ENCODE results near the gene SHH.

Gene SHH

GRCh38 chr7:155851892-155852291, 39.6 kb upstream of the SHH start:
- TF ChIP-seq SPI1 (IDR thresholded peaks at IDR 0.05; ENCODE audit: low read depth, low read length): no peak
- TF ChIP-seq POU2F2 (IDR thresholded peaks at IDR 0.05; ENCODE audit: low read depth, low read length): no peak
- no peak for TF ChIP-seq PAX5 (IDR thresholded peaks at IDR 0.05; ENCODE audit: insufficient read depth, low read length, severe bottlenecking)
- TF ChIP-seq POLR2AphosphoS5 (IDR thresholded peaks at IDR 0.05; ENCODE audit: low read depth, low read length): no peak
- TF ChIP-seq TAF1 (IDR thresholded peaks at IDR 0.05; ENCODE audit: low read depth, low read length): no peak
- TF ChIP-seq POLR2A (IDR thresholded peaks at IDR 0.05; ENCODE audit: low read depth, low read length): no peak
- no peak for DNase-seq (ENCODE audit: insufficient read length, low spot score)
- FAIRE-seq: no peak

GRCh38 chr7:155850766-155851678, 38.8 kb upstream of the SHH start:
- no peak for TF ChIP-seq TAF1 (IDR thresholded peaks at IDR 0.05; ENCODE audit: low read depth, low read length)
- FAIRE-seq (no peak), DNase-seq (ENCODE audit: insufficient read length, low spot score) (no peak)

- TF ChIP-seq PAX5 (IDR thresholded peaks at IDR 0.05; ENCODE audit: insufficient read depth, low read length, severe bottlenecking) (no peak), TAF1 (IDR thresholded peaks at IDR 0.05; ENCODE audit: low read depth, low read length) (no peak), POU2F2 (IDR thresholded peaks at IDR 0.05; ENCODE audit: low read depth, low read length) (no peak), SPI1 (IDR thresholded peaks at IDR 0.05; ENCODE audit: low read depth, low read length) (no peak), POLR2A (IDR thresholded peaks at IDR 0.05; ENCODE audit: low read depth, low read length) (no peak), POLR2AphosphoS5 (IDR thresholded peaks at IDR 0.05; ENCODE audit: low read depth, low read length) (no peak)
- DNase-seq (ENCODE audit: insufficient read length, low spot score): no peak
- no peak for FAIRE-seq
Measured at GRCh38 chr7:155850001-155850436, 37.8 kb upstream of the SHH start.

GRCh38 chr7:155848691-155849669, 36.7 kb upstream of the SHH start:
- TF ChIP-seq TAF1 (IDR thresholded peaks at IDR 0.05; ENCODE audit: low read depth, low read length) (no peak), POLR2AphosphoS5 (IDR thresholded peaks at IDR 0.05; ENCODE audit: low read depth, low read length) (no peak), PAX5 (IDR thresholded peaks at IDR 0.05; ENCODE audit: insufficient read depth, low read length, severe bottlenecking) (no peak), POU2F2 (IDR thresholded peaks at IDR 0.05; ENCODE audit: low read depth, low read length) (no peak), SPI1 (IDR thresholded peaks at IDR 0.05; ENCODE audit: low read depth, low read length) (no peak), POLR2A (IDR thresholded peaks at IDR 0.05; ENCODE audit: low read depth, low read length) (no peak)
- DNase-seq (ENCODE audit: insufficient read length, low spot score) (no peak), FAIRE-seq (no peak)

GRCh38 chr7:155847821-155848435, 35.7 kb upstream of the SHH start:
- FAIRE-seq: no peak
- no peak for DNase-seq (ENCODE audit: insufficient read length, low spot score)
- no peak for TF ChIP-seq POLR2AphosphoS5 (IDR thresholded peaks at IDR 0.05; ENCODE audit: low read depth, low read length)

GRCh38 chr7:155846936-155847335, 34.7 kb upstream of the SHH start:
- no peak for FAIRE-seq
- TF ChIP-seq PAX5 (IDR thresholded peaks at IDR 0.05; ENCODE audit: insufficient read depth, low read length, severe bottlenecking): no peak
- no peak for TF ChIP-seq SPI1 (IDR thresholded peaks at IDR 0.05; ENCODE audit: low read depth, low read length)
- TF ChIP-seq POLR2A (IDR thresholded peaks at IDR 0.05; ENCODE audit: low read depth, low read length): no peak
- TF ChIP-seq POLR2AphosphoS5 (IDR thresholded peaks at IDR 0.05; ENCODE audit: low read depth, low read length): no peak
- TF ChIP-seq TAF1 (IDR thresholded peaks at IDR 0.05; ENCODE audit: low read depth, low read length): no peak
- no peak for TF ChIP-seq POU2F2 (IDR thresholded peaks at IDR 0.05; ENCODE audit: low read depth, low read length)

GRCh38 chr7:155846156-155846555, 33.9 kb upstream of the SHH start:
- FAIRE-seq (no peak), DNase-seq (ENCODE audit: insufficient read length, low spot score) (no peak)
- TF ChIP-seq SPI1 (IDR thresholded peaks at IDR 0.05; ENCODE audit: low read depth, low read length): no peak
- no peak for TF ChIP-seq TAF1 (IDR thresholded peaks at IDR 0.05; ENCODE audit: low read depth, low read length)
- no peak for TF ChIP-seq POLR2A (IDR thresholded peaks at IDR 0.05; ENCODE audit: low read depth, low read length)
- no peak for TF ChIP-seq POLR2AphosphoS5 (IDR thresholded peaks at IDR 0.05; ENCODE audit: low read depth, low read length)
- no peak for TF ChIP-seq PAX5 (IDR thresholded peaks at IDR 0.05; ENCODE audit: insufficient read depth, low read length, severe bottlenecking)
- TF ChIP-seq POU2F2 (IDR thresholded peaks at IDR 0.05; ENCODE audit: low read depth, low read length): no peak

More at GRCh38 chr7:155846936-155847335, 34.7 kb upstream of the SHH start:
- DNase-seq (ENCODE audit: insufficient read length, low spot score): no peak

GRCh38 chr7:155845226-155845625, 33.0 kb upstream of the SHH start:
- no peak for DNase-seq (ENCODE audit: insufficient read length, low spot score)
- no peak for FAIRE-seq
- no peak for TF ChIP-seq POLR2AphosphoS5 (IDR thresholded peaks at IDR 0.05; ENCODE audit: low read depth, low read length)
- TF ChIP-seq POLR2A (IDR thresholded peaks at IDR 0.05; ENCODE audit: low read depth, low read length): no peak
- TF ChIP-seq POU2F2 (IDR thresholded peaks at IDR 0.05; ENCODE audit: low read depth, low read length): no peak
- no peak for TF ChIP-seq PAX5 (IDR thresholded peaks at IDR 0.05; ENCODE audit: insufficient read depth, low read length, severe bottlenecking)
- TF ChIP-seq SPI1 (IDR thresholded peaks at IDR 0.05; ENCODE audit: low read depth, low read length): no peak
- no peak for TF ChIP-seq TAF1 (IDR thresholded peaks at IDR 0.05; ENCODE audit: low read depth, low read length)

- FAIRE-seq (no peak), DNase-seq (ENCODE audit: insufficient read length, low spot score) (no peak)
- no peak for TF ChIP-seq POLR2AphosphoS5 (IDR thresholded peaks at IDR 0.05; ENCODE audit: low read depth, low read length)
- no peak for TF ChIP-seq TAF1 (IDR thresholded peaks at IDR 0.05; ENCODE audit: low read depth, low read length)
- no peak for TF ChIP-seq PAX5 (IDR thresholded peaks at IDR 0.05; ENCODE audit: insufficient read depth, low read length, severe bottlenecking)
- no peak for TF ChIP-seq POU2F2 (IDR thresholded peaks at IDR 0.05; ENCODE audit: low read depth, low read length)
- TF ChIP-seq POLR2A (IDR thresholded peaks at IDR 0.05; ENCODE audit: low read depth, low read length): no peak
- no peak for TF ChIP-seq SPI1 (IDR thresholded peaks at IDR 0.05; ENCODE audit: low read depth, low read length)
Measured at GRCh38 chr7:155844526-155844925, 32.3 kb upstream of the SHH start.

Data from GM12891 (cell line).